Natural killer cell (primary cell): ENCODE measurements around the gene GSTM5. TPM values are rescaled to one million over a fixed set of nuclear protein-coding genes. Genes with fewer than 3 reads are reported as not detected.
"Not testable (repeated sequence)": the region's sequence is repeated elsewhere in the genome, so short reads cannot be mapped to it uniquely, and the experiment has no call there.

Source experiments
- ATAC-seq, 3 donors: fragments of 150-1000 bp in 2 of 3; fragments of 200-7000 bp in 1 of 3; cut with Tn5 transposase; 1 replicate in 1 of 3; 2 replicates in 2 of 3; pipeline ENCODE4 v1.10.0; 2021; ENCODE audit warnings: mild to moderate bottlenecking in 2 of 3, moderate library complexity in 2 of 3
- DNase-seq, 2 donors: peaks; one replicate each; pipeline versions ENCODE4 v3.0.0 to v3.0.0-alpha.2; 2013 to 2021; ENCODE audit warnings: mixed read lengths in 1 of 2
- H3K27ac ChIP-seq: one replicate; pipeline ENCODE4 v1.5.1; 2013; ENCODE audit warnings: mild to moderate bottlenecking, low read length
- H3K27me3 ChIP-seq: one replicate; pipeline ENCODE4 v1.6.1; 2013; ENCODE audit warnings: low read length; ENCODE audit not compliant: control insufficient read depth, insufficient read depth
- H3K36me3 ChIP-seq: one replicate; pipeline ENCODE4 v1.6.1; 2013; ENCODE audit warnings: low read length; ENCODE audit not compliant: control insufficient read depth, insufficient read depth
- H3K4me1 ChIP-seq: one replicate; pipeline ENCODE4 v1.6.1; 2013; ENCODE audit warnings: low read length; ENCODE audit not compliant: control insufficient read depth, insufficient read depth
- H3K4me3 ChIP-seq: one replicate; pipeline ENCODE4 v1.5.1; 2013; ENCODE audit warnings: low read length
- H3K9me3 ChIP-seq: one replicate; pipeline ENCODE4 v1.6.1; 2013; ENCODE audit warnings: low read length; ENCODE audit not compliant: control insufficient read depth, insufficient read depth
- H3K27ac Mint-ChIP-seq, 2 donors: one replicate each; pipeline ENCODE4 v1.8.0; 2022; ENCODE audit warnings: mild to moderate bottlenecking in 2 of 2, mixed read lengths in 2 of 2, moderate library complexity in 1 of 2
- H3K27me3 Mint-ChIP-seq, 2 donors: one replicate each; pipeline ENCODE4 v1.8.0; 2022; ENCODE audit warnings: low read depth in 2 of 2, mixed read lengths in 2 of 2
- H3K36me3 Mint-ChIP-seq: one replicate; pipeline ENCODE4 v1.8.0; 2022; ENCODE audit warnings: mixed read lengths
- H3K4me1 Mint-ChIP-seq, 2 donors: one replicate each; pipeline ENCODE4 v1.8.0; 2022; ENCODE audit warnings: mixed read lengths in 2 of 2
- H3K4me3 Mint-ChIP-seq: one replicate; pipeline ENCODE4 v1.8.0; 2022; ENCODE audit warnings: mild to moderate bottlenecking, moderate library complexity, mixed read lengths
- H3K9me3 Mint-ChIP-seq, 2 donors: one replicate each; pipeline ENCODE4 v1.8.0; 2022; ENCODE audit warnings: mixed read lengths in 2 of 2
- WGBS: methylation state at CpG from one replicate; pipeline ENCODE4 v1.1.7; 2013; ENCODE audit warnings: missing lambda C conversion rate; ENCODE audit not compliant: insufficient coverage; 5-methylcytosine and 5-hydroxymethylcytosine counted together
- intact Hi-C: fragments of 100-400 bp; cut with micrococcal nuclease; formaldehyde crosslinking; loops from one replicate; pipeline ENCODE4 v1.14.2; 2022
- total RNA-seq, 4 donors: library from RNA; stranded (reverse); fragments of 120-200 nt in 1 of 4; gene quantifications; one replicate each; pipeline versions ENCODE4 v1.2.3 to v1.2.4, GENCODE V29; 2013 to 2022
- TF ChIP-seq, protein P1 (sequence below): fragments of 200-600 bp; IDR thresholded peaks from one replicate; pipeline ENCODE4 v1.8.0; 2022; ENCODE audit warnings: antibody characterized with exemption

Gene GSTM5
- under 1 TPM in 2 of 3 donors, not detected in 1; 0.07 to 0.35 TPM for total RNA-seq
- 0.02 TPM for total RNA-seq (2013)

DNA sequence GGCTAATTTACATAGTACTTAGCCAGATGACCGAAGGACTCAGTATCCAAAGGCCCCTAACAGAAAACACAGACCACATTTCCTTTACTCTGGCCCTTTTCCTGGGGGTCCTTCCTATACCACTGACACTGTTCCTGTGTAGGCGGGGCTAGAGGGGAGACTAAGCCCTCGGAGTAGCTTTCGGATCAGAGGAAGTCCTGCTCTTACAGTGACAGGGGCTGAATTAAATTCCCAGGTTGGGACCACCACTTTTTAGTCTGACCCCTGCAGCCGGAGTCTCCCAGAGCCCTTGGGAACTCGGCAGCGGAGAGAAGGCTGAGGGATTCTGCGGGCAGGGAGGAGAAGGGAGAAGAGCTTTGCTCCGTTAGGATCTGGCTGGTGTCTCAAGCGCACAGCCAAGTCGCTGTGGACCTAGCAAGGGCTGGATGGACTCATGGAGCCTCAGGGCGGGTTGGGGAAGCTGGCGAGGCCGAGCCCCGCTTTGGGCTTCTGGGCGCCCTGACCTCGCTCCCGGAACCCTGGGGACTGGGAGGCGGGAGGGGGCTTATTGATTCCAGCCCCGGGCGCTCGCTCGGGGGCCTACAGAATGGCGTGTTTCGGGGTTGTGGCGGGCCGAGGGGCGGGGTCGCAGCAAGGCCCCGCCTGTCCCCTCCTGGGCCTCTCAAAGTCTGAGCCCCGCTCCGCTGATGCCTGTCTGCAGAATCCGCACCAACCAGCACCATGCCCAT lies at the start of gene GSTM5:
TSS of gene GSTM5 (plus strand) at position 659 of the 728 bp plus-strand sequence. CDS start at position 721, 62 bp downstream.
- H3K4me3 ChIP-seq, intact Hi-C loops, H3K4me3 Mint-ChIP-seq, H3K27ac Mint-ChIP-seq, H3K4me1 ChIP-seq, ATAC-seq, H3K27ac ChIP-seq, DNase-seq, H3K27me3 ChIP-seq, H3K27me3 Mint-ChIP-seq, H3K4me1 Mint-ChIP-seq, H3K36me3 ChIP-seq: not testable (repeated sequence)
- Mint-ChIP-seq H3K36me3 (peaks cover 15% of the 10 kb centered on the region), H3K9me3 (peaks cover 5 to 13% of the 10 kb centered on the region in 2 donors)
- WGBS: 64% methylated on average over 28 of the region's 33 CpGs
- peaks cover 15% of the 10 kb centered on the region for H3K9me3 ChIP-seq

DNA sequence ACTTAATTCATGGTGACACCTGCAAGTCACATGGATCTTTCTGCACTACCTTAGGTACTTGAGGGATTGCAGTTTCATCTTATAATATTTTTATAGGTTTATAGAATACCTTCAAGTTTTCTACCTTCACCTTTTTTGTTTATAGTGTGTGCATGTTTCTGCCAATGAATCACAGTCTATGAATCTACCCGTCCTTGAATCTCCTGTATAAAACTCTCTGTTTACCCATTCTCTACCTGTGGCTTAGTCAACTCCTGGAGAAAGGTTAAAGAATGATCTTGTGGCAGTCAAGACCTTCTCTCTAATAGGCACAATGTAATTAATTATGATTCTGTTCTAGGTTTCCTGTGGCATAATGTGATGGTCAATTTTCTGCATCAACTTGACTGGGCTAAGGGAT lies 47.4 kb upstream of the GSTM5 start:
- WGBS: no CpG with 5 or more reads among the region's 1 CpG
- Histone ChIP-seq H3K36me3 (peaks cover 9% of the 10 kb centered on the region), H3K4me3 (no peak overlapping the region), H3K9me3 (no peaks in the 10 kb centered on the region), H3K27me3 (no peaks in the 10 kb centered on the region), H3K4me1 (peaks cover 17% of the 10 kb centered on the region), H3K27ac (no peak overlapping the region)
- no peak overlapping the region for H3K4me3 Mint-ChIP-seq
- peaks cover 6 to 13% of the 10 kb centered on the region in 2 donors for H3K4me1 Mint-ChIP-seq
- TF ChIP-seq, protein P1, sequence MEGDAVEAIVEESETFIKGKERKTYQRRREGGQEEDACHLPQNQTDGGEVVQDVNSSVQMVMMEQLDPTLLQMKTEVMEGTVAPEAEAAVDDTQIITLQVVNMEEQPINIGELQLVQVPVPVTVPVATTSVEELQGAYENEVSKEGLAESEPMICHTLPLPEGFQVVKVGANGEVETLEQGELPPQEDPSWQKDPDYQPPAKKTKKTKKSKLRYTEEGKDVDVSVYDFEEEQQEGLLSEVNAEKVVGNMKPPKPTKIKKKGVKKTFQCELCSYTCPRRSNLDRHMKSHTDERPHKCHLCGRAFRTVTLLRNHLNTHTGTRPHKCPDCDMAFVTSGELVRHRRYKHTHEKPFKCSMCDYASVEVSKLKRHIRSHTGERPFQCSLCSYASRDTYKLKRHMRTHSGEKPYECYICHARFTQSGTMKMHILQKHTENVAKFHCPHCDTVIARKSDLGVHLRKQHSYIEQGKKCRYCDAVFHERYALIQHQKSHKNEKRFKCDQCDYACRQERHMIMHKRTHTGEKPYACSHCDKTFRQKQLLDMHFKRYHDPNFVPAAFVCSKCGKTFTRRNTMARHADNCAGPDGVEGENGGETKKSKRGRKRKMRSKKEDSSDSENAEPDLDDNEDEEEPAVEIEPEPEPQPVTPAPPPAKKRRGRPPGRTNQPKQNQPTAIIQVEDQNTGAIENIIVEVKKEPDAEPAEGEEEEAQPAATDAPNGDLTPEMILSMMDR: no peak
- H3K27ac Mint-ChIP-seq: no peak overlapping the region
- no peaks in the 10 kb centered on the region for H3K36me3 Mint-ChIP-seq
- no peaks in the 10 kb centered on the region for H3K9me3 Mint-ChIP-seq
- ATAC-seq: no peak
- intact Hi-C loops: no loop called here
- no peaks in the 10 kb centered on the region for H3K27me3 Mint-ChIP-seq
- DNase-seq: peak in 1 of 2 donors; percentile 0

DNA sequence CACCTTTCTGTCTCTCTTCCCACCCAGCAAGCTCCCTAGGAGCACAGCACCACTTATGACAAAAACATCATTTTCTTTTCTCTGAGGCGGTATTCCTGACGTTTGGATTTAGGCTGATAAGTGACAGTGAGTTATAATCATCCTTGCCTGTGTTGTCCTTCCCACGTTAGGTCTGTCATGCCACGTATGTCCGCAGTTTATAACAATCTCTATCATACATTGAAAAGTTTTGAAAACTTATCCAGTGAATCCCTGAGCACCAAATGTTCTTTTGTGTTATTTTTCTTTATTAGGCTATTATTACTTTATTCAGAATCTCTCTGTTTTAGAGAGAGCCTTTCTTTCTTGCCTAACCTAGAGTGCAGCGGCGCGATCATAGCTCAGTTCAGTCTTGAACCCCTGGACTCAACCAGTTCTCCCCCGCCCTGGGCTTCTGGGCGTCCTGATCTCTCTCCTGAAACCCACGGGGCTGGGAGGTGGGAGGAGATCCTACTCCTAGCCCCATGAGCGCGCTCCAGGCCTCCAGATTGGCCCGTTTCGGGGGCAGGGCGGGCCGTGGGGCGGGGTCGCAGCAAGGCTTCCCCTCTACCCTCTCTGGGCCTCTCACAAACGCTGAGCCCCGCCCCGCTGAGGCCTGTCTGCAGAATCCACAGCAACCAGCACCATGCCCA lies 44.5 kb upstream of the GSTM5 start, which contains the start of gene GSTM2:
TSS of gene GSTM2 (plus strand) at position 606 of the 671 bp plus-strand sequence. CDS start at position 665, 59 bp downstream.
- Mint-ChIP-seq H3K36me3 (no peaks in the 10 kb centered on the region), H3K27me3 (no peaks in the 10 kb centered on the region), H3K27ac (peak within 1 kb of the TSS in 1 of 2 donors; percentile 27), H3K4me3 (peak within 1 kb of the TSS; percentile 71), H3K4me1 (peaks cover 10 to 25% of the 10 kb centered on the region in 2 donors), H3K9me3 (no peaks in the 10 kb centered on the region)
- H3K4me3 ChIP-seq: peak within 1 kb of the TSS; percentile 9
- H3K36me3 ChIP-seq: no peaks in the 10 kb centered on the region
- H3K27me3 ChIP-seq: no peaks in the 10 kb centered on the region
- TF ChIP-seq, protein P1: no peak
- H3K4me1 ChIP-seq: peaks cover 26% of the 10 kb centered on the region
- no peaks in the 10 kb centered on the region for H3K9me3 ChIP-seq
- intact Hi-C loops: no loop called here
- H3K27ac ChIP-seq: no peak within 1 kb of the TSS
- DNase-seq (peak; percentile 36 to 82), ATAC-seq (peak; percentile 85 to 95 (median 93))
- WGBS: 22% methylated on average over 22 of the region's 22 CpGs

DNA sequence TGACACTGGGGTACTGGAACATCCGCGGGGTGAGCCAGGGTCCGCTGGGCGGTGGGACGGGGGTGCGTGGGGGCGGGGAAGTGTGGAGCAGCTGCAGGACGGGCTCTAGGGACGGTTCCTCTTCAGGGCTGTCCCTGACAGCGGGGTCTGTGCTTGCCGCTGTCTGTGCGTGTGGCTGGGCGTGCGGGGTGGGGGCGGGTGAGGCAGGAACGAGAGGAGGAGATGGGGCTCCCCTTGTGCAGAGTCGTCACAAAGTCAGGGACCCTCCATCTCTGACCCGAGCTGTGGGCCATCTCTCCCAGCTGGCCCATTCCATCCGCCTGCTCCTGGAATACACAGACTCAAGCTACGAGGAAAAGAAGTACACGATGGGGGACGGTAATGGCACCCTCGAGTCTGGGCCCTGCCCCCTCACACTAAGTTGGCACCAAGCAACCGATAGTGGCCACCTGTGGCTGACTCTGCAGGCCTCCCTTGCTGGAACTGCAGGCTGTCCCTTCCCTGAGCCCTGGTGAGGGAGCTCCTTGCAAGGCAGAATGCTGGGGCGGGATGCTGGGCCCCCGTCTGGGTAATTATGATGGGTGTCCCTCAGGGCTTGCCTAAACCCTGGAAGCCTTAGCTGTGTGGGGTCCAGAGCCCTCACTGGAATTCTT lies 43.8 kb upstream of the GSTM5 start:
- no peaks in the 10 kb centered on the region for H3K36me3 ChIP-seq
- WGBS: 24% methylated on average over 26 of the region's 26 CpGs
- H3K27me3 ChIP-seq: no peaks in the 10 kb centered on the region
- TF ChIP-seq, protein P1: no peak
- H3K4me1 ChIP-seq: peaks cover 26% of the 10 kb centered on the region
- intact Hi-C loops: no loop called here
- H3K9me3 ChIP-seq: no peaks in the 10 kb centered on the region
- Mint-ChIP-seq H3K4me3 (peak overlapping the region; percentile 71), H3K4me1 (peaks cover 10 to 25% of the 10 kb centered on the region in 2 donors), H3K27me3 (no peaks in the 10 kb centered on the region), H3K9me3 (no peaks in the 10 kb centered on the region), H3K36me3 (no peaks in the 10 kb centered on the region), H3K27ac (peak overlapping the region in 1 of 2 donors; percentile 27)
- no peak for ATAC-seq
- no peak for DNase-seq
- H3K4me3 ChIP-seq: peak overlapping the region; percentile 9
- no peak overlapping the region for H3K27ac ChIP-seq
